ENCODE measurements around the gene PSEN2.

GRCh38 chr1:226945106-226945857, 74.9 kb downstream of the PSEN2 start:
- TF ChIP-seq CTCF (IDR thresholded peaks at IDR 0.05; ENCODE audit: low read depth, low read length) = no peak
- TF ChIP-seq EZH2phosphoT487 (IDR thresholded peaks at IDR 0.05; ENCODE audit: low read depth) = no peak
